Mesendoderm (in vitro differentiated cells): ENCODE results near the gene HYLS1.

ENCODE experiments used
- DNase-seq: peaks from one replicate; pipeline ENCODE4 v3.0.0; 2013
- H2AK5ac ChIP-seq: 2 replicates; pipeline ENCODE4 v1.6.1; 2013; ENCODE audit warnings: low read length, inconsistent platforms
- H2BK120ac ChIP-seq: 2 replicates; pipeline ENCODE4 v1.6.1; 2013; ENCODE audit warnings: low read depth, mild to moderate bottlenecking, low read length, moderate library complexity, mixed read lengths
- H2BK15ac ChIP-seq: replicated peaks from 2 replicates; pipeline ENCODE4 v1.6.1; 2013; ENCODE audit warnings: low read depth, mild to moderate bottlenecking, moderate library complexity
- H2BK5ac ChIP-seq: 2 replicates; pipeline ENCODE4 v1.6.1; 2013; ENCODE audit warnings: low read length, inconsistent platforms
- H3K18ac ChIP-seq: 2 replicates; pipeline ENCODE4 v1.6.1; 2013; ENCODE audit warnings: mild to moderate bottlenecking, low read length, mixed read lengths
- H3K23ac ChIP-seq: one replicate; pipeline ENCODE4 v1.6.1; 2013; ENCODE audit warnings: low read length
- H3K27ac ChIP-seq: 2 replicates; pipeline ENCODE4 v1.5.1; 2013; ENCODE audit warnings: low read depth, mild to moderate bottlenecking, inconsistent platforms, low read length, moderate library complexity
- H3K27me3 ChIP-seq: 2 replicates; pipeline ENCODE4 v1.6.1; 2013; ENCODE audit warnings: low read length, control low read depth, mild to moderate bottlenecking, inconsistent platforms; ENCODE audit not compliant: insufficient read depth, poor library complexity
- H3K36me3 ChIP-seq: 2 replicates; pipeline ENCODE4 v1.6.1; 2013; ENCODE audit warnings: low read length, inconsistent platforms; ENCODE audit not compliant: control insufficient read depth, insufficient read depth
- H3K4ac ChIP-seq: one replicate; pipeline ENCODE4 v1.6.1; 2013; ENCODE audit warnings: low read depth, mild to moderate bottlenecking, low read length, moderate library complexity
- H3K4me1 ChIP-seq: 2 replicates; pipeline ENCODE4 v1.6.1; 2013; ENCODE audit warnings: low read depth, low read length, inconsistent platforms; ENCODE audit not compliant: control insufficient read depth
- H3K4me2 ChIP-seq: 2 replicates; pipeline ENCODE4 v1.6.1; 2013; ENCODE audit warnings: low read length
- H3K4me3 ChIP-seq: 2 replicates; pipeline ENCODE4 v1.5.1; 2013; ENCODE audit warnings: mild to moderate bottlenecking, low read length
- H3K56ac ChIP-seq: one replicate; pipeline ENCODE4 v1.6.1; 2013; ENCODE audit warnings: low read length
- H3K79me1 ChIP-seq: 2 replicates; pipeline ENCODE4 v1.6.1; 2013; ENCODE audit warnings: low read length, inconsistent platforms
- H3K79me2 ChIP-seq: 2 replicates; pipeline ENCODE4 v1.6.1; 2013; ENCODE audit warnings: mild to moderate bottlenecking, low read length; ENCODE audit not compliant: control insufficient read depth, insufficient read depth
- H3K9ac ChIP-seq: 2 replicates; pipeline ENCODE4 v1.6.1; 2013; ENCODE audit warnings: low read length, inconsistent platforms
- H4K5ac ChIP-seq: one replicate; pipeline ENCODE4 v1.6.1; 2013; ENCODE audit warnings: low read length
- H4K8ac ChIP-seq: one replicate; pipeline ENCODE4 v1.6.1; 2013; ENCODE audit warnings: low read depth, mild to moderate bottlenecking, control low read depth, low read length, moderate library complexity
- WGBS: extraction: QIAGEN DNeasy Blood & Tissue Kit; methylation state at CpG from one replicate; pipeline ENCODE4 v1.1.7; 2013; ENCODE audit warnings: low lambda C conversion rate, missing lambda C conversion rate; ENCODE audit not compliant: insufficient coverage; ENCODE audit errors: extremely low coverage; 5-methylcytosine and 5-hydroxymethylcytosine counted together

Gene HYLS1

GRCh38 chr11:125938418-125938817 lies 51.0 kb downstream of the HYLS1 start:
- Histone ChIP-seq H3K36me3 (no peaks in the 10 kb centered on the region), H3K4ac (no peak overlapping the region), H3K4me3 (no peak overlapping the region), H2BK5ac (no peak overlapping the region), H4K8ac (no peak overlapping the region), H3K27ac (no peak overlapping the region), H3K79me1 (no peaks in the 10 kb centered on the region), H3K27me3 (no peaks in the 10 kb centered on the region), H2AK5ac (no peak overlapping the region), H4K5ac (no peak overlapping the region), H3K18ac (no peak overlapping the region), H2BK15ac (no peak overlapping the region), H3K4me1 (peaks cover 6% of the 10 kb centered on the region), H3K79me2 (no peaks in the 10 kb centered on the region), H2BK120ac (no peak overlapping the region), H3K4me2 (no peak overlapping the region), H3K56ac (no peak overlapping the region), H3K9ac (no peak overlapping the region), H3K23ac (no peak overlapping the region)
- DNase-seq, result peak; percentile 21
- WGBS, result no CpG with 5 or more reads among the region's 5 CpGs

GRCh38 chr11:125939081-125939521 lies 51.6 kb downstream of the HYLS1 start:
- Histone ChIP-seq H3K56ac (no peak overlapping the region), H3K4me1 (peaks cover 6% of the 10 kb centered on the region), H3K18ac (no peak overlapping the region), H2AK5ac (no peak overlapping the region), H3K79me2 (no peaks in the 10 kb centered on the region), H3K4ac (no peak overlapping the region), H2BK5ac (no peak overlapping the region), H3K27me3 (no peaks in the 10 kb centered on the region), H3K4me2 (no peak overlapping the region), H2BK15ac (no peak overlapping the region), H3K36me3 (no peaks in the 10 kb centered on the region), H3K4me3 (no peak overlapping the region), H3K9ac (no peak overlapping the region), H2BK120ac (no peak overlapping the region), H4K5ac (no peak overlapping the region), H4K8ac (no peak overlapping the region), H3K79me1 (no peaks in the 10 kb centered on the region), H3K27ac (no peak overlapping the region), H3K23ac (no peak overlapping the region)
- WGBS, result no CpG with 5 or more reads among the region's 4 CpGs
- DNase-seq, result peak; percentile 91

GRCh38 chr11:125940145-125940544 lies 52.7 kb downstream of the HYLS1 start:
- H3K4ac ChIP-seq, result no peak overlapping the region
- no peak overlapping the region for H3K4me3 ChIP-seq
- H3K18ac ChIP-seq, result no peak overlapping the region
- no CpG with 5 or more reads among the region's 4 CpGs for WGBS
- DNase-seq, result no peak
- no peaks in the 10 kb centered on the region for H3K79me2 ChIP-seq
- H3K56ac ChIP-seq, result no peak overlapping the region
- no peak overlapping the region for H2AK5ac ChIP-seq
- no peak overlapping the region for H2BK120ac ChIP-seq
- H3K9ac ChIP-seq, result no peak overlapping the region
- H3K23ac ChIP-seq, result no peak overlapping the region
- no peaks in the 10 kb centered on the region for H3K27me3 ChIP-seq
- peaks cover 6% of the 10 kb centered on the region for H3K4me1 ChIP-seq
- no peak overlapping the region for H2BK15ac ChIP-seq
- no peak overlapping the region for H2BK5ac ChIP-seq
- no peak overlapping the region for H4K5ac ChIP-seq
- no peaks in the 10 kb centered on the region for H3K79me1 ChIP-seq
- no peak overlapping the region for H3K27ac ChIP-seq
- no peaks in the 10 kb centered on the region for H3K36me3 ChIP-seq
- H3K4me2 ChIP-seq, result no peak overlapping the region
- no peak overlapping the region for H4K8ac ChIP-seq

- no peaks in the 10 kb centered on the region for H3K36me3 ChIP-seq
- WGBS, result no CpG with 5 or more reads among the region's 4 CpGs
Observed at GRCh38 chr11:125941267-125941618, 53.8 kb downstream of the HYLS1 start.

GRCh38 chr11:125941619-125942611 lies 54.4 kb downstream of the HYLS1 start:
- peak overlapping the region; percentile 21 for H3K27ac ChIP-seq
- H3K4me2 ChIP-seq, result no peak overlapping the region
- H3K4me1 ChIP-seq, result peaks cover 6% of the 10 kb centered on the region
- no peak overlapping the region for H2BK5ac ChIP-seq
- no peak overlapping the region for H2BK15ac ChIP-seq
- H2AK5ac ChIP-seq, result no peak overlapping the region
- no peaks in the 10 kb centered on the region for H3K27me3 ChIP-seq
- no peak overlapping the region for H3K4me3 ChIP-seq
- peak overlapping the region; percentile 78 for H3K56ac ChIP-seq
- H3K18ac ChIP-seq, result no peak overlapping the region
- H3K23ac ChIP-seq, result no peak overlapping the region
- H3K9ac ChIP-seq, result no peak overlapping the region
- H2BK120ac ChIP-seq, result no peak overlapping the region
- H4K8ac ChIP-seq, result no peak overlapping the region
- H3K79me1 ChIP-seq, result no peaks in the 10 kb centered on the region
- no peak overlapping the region for H4K5ac ChIP-seq
- peak; percentile 81 for DNase-seq
- no peak overlapping the region for H3K4ac ChIP-seq
- no peaks in the 10 kb centered on the region for H3K36me3 ChIP-seq
- no CpG with 5 or more reads among the region's 20 CpGs for WGBS
- no peaks in the 10 kb centered on the region for H3K79me2 ChIP-seq

More at GRCh38 chr11:125941267-125941618, 53.8 kb downstream of the HYLS1 start:
- no peak overlapping the region for H3K4me3 ChIP-seq
- peaks cover 6% of the 10 kb centered on the region for H3K4me1 ChIP-seq
- no peak overlapping the region for H3K4me2 ChIP-seq
- no peak for DNase-seq
- H2BK5ac ChIP-seq, result no peak overlapping the region
- no peak overlapping the region for H3K9ac ChIP-seq
- no peak overlapping the region for H3K27ac ChIP-seq
- no peak overlapping the region for H3K18ac ChIP-seq
- no peaks in the 10 kb centered on the region for H3K79me1 ChIP-seq
- no peak overlapping the region for H3K56ac ChIP-seq
- H3K27me3 ChIP-seq, result no peaks in the 10 kb centered on the region
- H3K23ac ChIP-seq, result no peak overlapping the region
- no peak overlapping the region for H4K5ac ChIP-seq
- H3K79me2 ChIP-seq, result no peaks in the 10 kb centered on the region
- no peak overlapping the region for H2BK120ac ChIP-seq
- H3K4ac ChIP-seq, result no peak overlapping the region
- no peak overlapping the region for H4K8ac ChIP-seq
- no peak overlapping the region for H2AK5ac ChIP-seq
- H2BK15ac ChIP-seq, result no peak overlapping the region
